Ovary (tissue), 3 donors: ENCODE results near the gene SERTAD4.

Experiments used
- CTCF ChIP-seq, 3 donors: fragments of 450-650 bp in 2 of 3; fragments of 200-600 bp in 1 of 3; IDR thresholded peaks; one replicate each; pipeline versions ENCODE4 v1.5.1 to v1.8.0; 2016 to 2022; ENCODE audit warnings: antibody characterized with exemption in 3 of 3, mild to moderate bottlenecking in 1 of 3
- EP300 ChIP-seq: sonication (generic); formaldehyde crosslinking; IDR thresholded peaks from one replicate; pipeline ENCODE4 v1.6.1; 2017; ENCODE audit warnings: antibody characterized with exemption
- POLR2A ChIP-seq: fragments of 450-650 bp; IDR thresholded peaks from one replicate; pipeline ENCODE4 v1.6.1; 2017; ENCODE audit warnings: antibody characterized with exemption, mild to moderate bottlenecking, moderate library complexity
- donor health status: DM: no; HTN: no; CAD: no.

- TF ChIP-seq EP300, result no peak
- no peak for TF ChIP-seq CTCF (IDR thresholded peaks at IDR 0.05)
- no peak for TF ChIP-seq POLR2A
Measured at GRCh38 chr1:210252621-210253051, 20.0 kb downstream of the SERTAD4 start.
